Skeletal muscle satellite cell (primary cell): ENCODE measurements around the gene AUTS2.

ENCODE experiments used
- H3K27me3 ChIP-seq: 2 replicates; pipeline ENCODE4 v1.7.0; 2013; ENCODE audit warnings: low read length; ENCODE audit not compliant: control insufficient read depth, insufficient read depth
- H3K36me3 ChIP-seq: 2 replicates; pipeline ENCODE4 v1.7.0; 2013; ENCODE audit warnings: mild to moderate bottlenecking, control low read depth, low read length; ENCODE audit not compliant: insufficient read depth
- H3K4me1 ChIP-seq: 2 replicates; pipeline ENCODE4 v1.7.0; 2013; ENCODE audit warnings: low read length; ENCODE audit not compliant: control insufficient read depth, insufficient read depth
- H3K4me2 ChIP-seq: 2 replicates; pipeline ENCODE4 v1.7.0; 2013; ENCODE audit warnings: mild to moderate bottlenecking, low read length
- H3K4me3 ChIP-seq: 2 replicates; pipeline ENCODE4 v1.7.0; 2013; ENCODE audit warnings: low read length
- H3K9ac ChIP-seq: 2 replicates; pipeline ENCODE4 v1.7.0; 2013; ENCODE audit warnings: mild to moderate bottlenecking, low read depth, low read length, moderate library complexity
- H3K9me3 ChIP-seq: replicated peaks from 2 replicates; pipeline ENCODE4 v1.7.0; 2013; ENCODE audit warnings: mild to moderate bottlenecking, control low read depth, low read length

Gene AUTS2

DNA sequence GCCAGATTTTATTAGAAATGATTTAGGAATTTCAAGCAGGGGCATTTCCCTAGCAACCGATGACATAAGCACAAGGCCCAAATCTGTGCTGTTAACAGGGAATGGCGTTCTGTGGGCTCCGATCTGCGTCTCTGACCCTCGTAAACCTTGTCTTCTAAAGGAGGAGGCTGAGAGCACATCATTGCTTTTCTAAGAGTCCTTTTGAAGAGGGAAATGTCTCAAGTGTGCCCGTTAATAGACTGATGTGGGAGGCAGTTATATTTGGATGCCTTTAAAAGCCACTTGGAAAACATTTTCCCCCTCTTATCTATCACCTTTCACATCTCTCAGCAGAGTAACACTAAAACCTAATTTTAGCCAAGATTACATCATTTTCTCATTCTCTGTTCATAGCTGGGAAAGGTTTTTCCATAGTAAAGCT is 1109.6 kb downstream of the AUTS2 start:
- Histone ChIP-seq H3K4me1 (peaks cover 22% of the 10 kb centered on the region), H3K9ac (no peak overlapping the region), H3K36me3 (peaks cover 1% of the 10 kb centered on the region), H3K9me3 (no peaks in the 10 kb centered on the region), H3K27me3 (no peaks in the 10 kb centered on the region), H3K4me3 (no peak overlapping the region), H3K4me2 (no peak overlapping the region)

DNA sequence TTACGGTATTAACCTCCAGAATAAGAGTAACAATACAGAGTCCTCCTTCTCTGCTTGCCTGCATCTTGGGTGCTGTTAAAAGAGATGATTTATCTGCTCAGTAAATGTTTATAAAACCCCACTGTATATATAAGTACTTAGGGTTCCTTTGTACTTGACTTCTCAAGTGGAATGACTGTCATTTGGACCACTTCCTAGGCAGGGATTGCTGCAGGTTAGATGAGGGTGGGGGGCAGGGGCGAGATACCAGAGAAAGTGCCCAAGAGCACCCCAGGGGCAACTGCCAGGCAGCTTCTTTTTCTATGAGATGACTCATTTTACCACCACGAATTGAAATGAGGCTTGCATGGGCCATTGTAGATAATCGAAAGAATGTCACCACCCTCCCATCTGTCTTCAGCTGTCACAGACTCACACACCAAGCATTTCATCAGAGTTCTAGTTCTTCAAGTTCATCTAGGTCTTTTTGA is 1111.8 kb downstream of the AUTS2 start:
- Histone ChIP-seq H3K36me3 (no peaks in the 10 kb centered on the region), H3K9ac (no peak overlapping the region)

DNA sequence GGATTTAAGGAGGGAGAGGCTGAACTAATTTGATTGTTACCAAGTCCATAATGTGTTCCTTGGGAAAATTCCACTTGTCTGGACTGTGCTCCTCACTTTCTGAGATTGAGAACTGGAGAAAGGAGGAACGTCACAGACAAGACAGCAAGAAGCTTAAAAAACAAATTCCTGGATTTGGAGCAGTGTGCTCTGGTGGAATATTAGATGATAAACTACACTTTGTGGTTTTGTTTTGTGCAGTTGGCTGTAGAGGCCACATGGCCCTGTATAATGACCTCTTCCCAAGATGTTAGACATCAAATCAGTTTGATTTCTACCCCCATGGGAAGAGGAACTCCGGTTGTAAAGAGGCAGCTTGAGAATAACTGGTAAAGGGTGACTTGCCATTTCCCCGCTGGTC is 1112.4 kb downstream of the AUTS2 start:
- Histone ChIP-seq H3K4me1 (peaks cover 22% of the 10 kb centered on the region), H3K36me3 (no peaks in the 10 kb centered on the region), H3K27me3 (no peaks in the 10 kb centered on the region), H3K4me2 (peak overlapping the region; percentile 72), H3K4me3 (no peak overlapping the region), H3K9ac (no peak overlapping the region), H3K9me3 (peaks cover 5% of the 10 kb centered on the region)

More for the DNA sequence above, 1111.8 kb downstream of the AUTS2 start:
- peaks cover 22% of the 10 kb centered on the region for H3K4me1 ChIP-seq
- H3K27me3 ChIP-seq = no peaks in the 10 kb centered on the region
- H3K4me2 ChIP-seq = peak overlapping the region; percentile 72
- H3K4me3 ChIP-seq = peak overlapping the region; percentile 39
- H3K9me3 ChIP-seq = peaks cover 5% of the 10 kb centered on the region

DNA sequence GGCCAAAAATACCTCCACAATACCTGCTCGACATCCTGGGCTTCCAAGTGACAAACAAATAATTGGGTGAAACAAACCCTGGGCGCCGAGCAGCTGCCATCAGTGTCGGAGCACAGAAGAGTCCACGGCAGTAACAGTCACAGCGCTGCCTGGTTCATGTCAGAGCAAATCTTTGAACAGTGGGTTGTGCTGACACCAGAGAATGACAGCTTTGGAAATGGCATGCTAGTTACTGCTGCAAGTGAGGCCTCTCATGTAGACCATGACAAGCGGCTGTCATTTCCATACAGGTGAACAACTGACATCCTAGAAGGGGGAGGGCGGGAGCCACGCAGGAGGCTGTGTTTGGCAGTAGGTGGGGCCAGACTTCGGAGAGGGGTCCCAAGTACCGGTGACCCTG is 1113.2 kb downstream of the AUTS2 start:
- Histone ChIP-seq H3K27me3 (no peaks in the 10 kb centered on the region), H3K4me2 (no peak overlapping the region), H3K4me3 (no peak overlapping the region), H3K36me3 (no peaks in the 10 kb centered on the region), H3K4me1 (peaks cover 22% of the 10 kb centered on the region), H3K9ac (no peak overlapping the region), H3K9me3 (peaks cover 5% of the 10 kb centered on the region)

DNA sequence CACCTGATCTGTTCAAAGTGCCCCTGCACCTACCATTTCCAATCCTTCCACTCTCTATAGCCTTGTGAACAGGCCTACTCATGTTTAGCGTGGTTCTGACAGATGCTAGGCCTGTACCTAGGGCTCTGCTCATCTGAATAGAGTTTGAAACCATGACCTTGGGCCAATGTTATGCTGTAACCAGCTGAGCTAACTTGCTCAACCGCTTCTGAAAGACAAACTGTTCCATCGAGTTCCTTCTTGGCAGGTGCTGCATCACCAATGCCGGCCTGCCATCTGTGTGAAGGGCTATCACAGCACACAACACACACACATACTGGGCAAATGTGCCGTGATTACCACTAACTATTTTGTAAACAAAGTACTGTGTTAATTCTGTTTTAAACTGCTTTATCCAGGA is 1114.7 kb downstream of the AUTS2 start:
- peaks cover 22% of the 10 kb centered on the region for H3K4me1 ChIP-seq
- H3K36me3 ChIP-seq = no peaks in the 10 kb centered on the region
- no peaks in the 10 kb centered on the region for H3K27me3 ChIP-seq
- H3K4me3 ChIP-seq = no peak overlapping the region
- H3K4me2 ChIP-seq = no peak overlapping the region
- H3K9ac ChIP-seq = no peak overlapping the region
- H3K9me3 ChIP-seq = peaks cover 5% of the 10 kb centered on the region

DNA sequence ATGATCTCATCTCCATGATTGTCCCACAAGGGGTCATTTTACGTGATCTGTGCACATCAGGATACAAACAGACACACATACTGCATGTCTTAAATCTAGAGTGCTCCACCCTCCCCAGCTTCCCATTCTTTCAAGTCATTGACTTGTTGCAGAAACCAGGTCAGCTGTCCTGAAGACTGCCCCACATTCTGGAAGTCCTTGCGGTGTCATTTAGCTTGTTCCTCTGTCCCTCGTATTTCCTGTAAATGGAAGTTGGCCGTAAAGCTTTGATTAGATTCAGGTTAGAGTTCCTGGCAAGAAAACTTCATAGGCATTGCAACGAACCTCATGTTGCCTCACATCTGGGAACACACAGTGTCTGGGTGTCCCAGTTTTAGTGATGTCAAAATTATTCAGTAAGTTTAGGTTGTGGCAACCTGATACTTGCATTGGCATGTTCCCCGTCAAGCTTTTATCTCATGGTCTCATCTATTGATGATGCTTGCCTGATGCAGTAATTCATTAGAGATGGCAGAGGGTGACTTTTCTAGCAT is 1116.3 kb downstream of the AUTS2 start:
- no peak overlapping the region for H3K4me2 ChIP-seq
- H3K4me1 ChIP-seq = peaks cover 20% of the 10 kb centered on the region
- no peaks in the 10 kb centered on the region for H3K36me3 ChIP-seq
- no peak overlapping the region for H3K4me3 ChIP-seq
- no peak overlapping the region for H3K9ac ChIP-seq
- peaks cover 5% of the 10 kb centered on the region for H3K9me3 ChIP-seq
- H3K27me3 ChIP-seq = no peaks in the 10 kb centered on the region

DNA sequence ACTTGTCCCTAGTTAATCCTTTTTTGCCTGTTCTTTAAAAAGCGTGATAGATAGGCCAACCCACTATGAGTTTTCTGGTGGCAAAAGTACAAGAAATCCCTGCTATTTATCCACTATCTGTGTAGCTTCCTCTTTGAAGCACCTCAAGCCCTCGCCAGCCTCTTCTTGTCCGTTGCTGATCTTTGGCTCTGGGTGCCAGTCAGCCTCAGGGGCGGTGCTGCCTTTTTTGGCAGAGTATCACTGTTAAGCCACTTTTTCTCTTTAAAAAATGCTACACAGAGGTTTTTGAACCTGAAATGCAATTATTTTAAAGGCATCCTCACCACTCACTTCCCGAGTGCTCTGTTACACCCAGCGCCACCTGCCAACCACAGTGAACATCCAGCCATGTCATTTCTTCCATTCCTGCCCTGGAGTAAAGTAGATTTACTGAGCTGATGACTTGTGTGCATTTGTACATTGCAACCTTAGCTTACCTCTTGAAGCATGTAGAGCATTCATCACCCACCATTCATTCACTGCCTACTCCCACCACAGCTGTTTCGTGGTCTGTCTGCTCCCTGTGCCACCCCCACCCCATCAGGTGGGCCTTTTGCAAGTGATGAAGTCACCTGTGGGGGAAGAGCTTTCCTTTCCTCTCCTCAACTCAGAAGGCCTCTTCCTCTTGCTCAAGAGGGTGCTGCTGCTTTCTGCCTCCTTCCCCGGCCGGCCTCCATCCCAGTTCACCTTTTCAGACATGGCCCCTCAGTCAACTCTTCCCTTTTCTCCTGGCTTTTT is 1119.5 kb downstream of the AUTS2 start:
- H3K9ac ChIP-seq = no peak overlapping the region
- H3K9me3 ChIP-seq = peaks cover 5% of the 10 kb centered on the region
- no peak overlapping the region for H3K4me2 ChIP-seq
- H3K36me3 ChIP-seq = no peaks in the 10 kb centered on the region
- no peaks in the 10 kb centered on the region for H3K27me3 ChIP-seq
- H3K4me3 ChIP-seq = no peak overlapping the region
- no peaks in the 10 kb centered on the region for H3K4me1 ChIP-seq

DNA sequence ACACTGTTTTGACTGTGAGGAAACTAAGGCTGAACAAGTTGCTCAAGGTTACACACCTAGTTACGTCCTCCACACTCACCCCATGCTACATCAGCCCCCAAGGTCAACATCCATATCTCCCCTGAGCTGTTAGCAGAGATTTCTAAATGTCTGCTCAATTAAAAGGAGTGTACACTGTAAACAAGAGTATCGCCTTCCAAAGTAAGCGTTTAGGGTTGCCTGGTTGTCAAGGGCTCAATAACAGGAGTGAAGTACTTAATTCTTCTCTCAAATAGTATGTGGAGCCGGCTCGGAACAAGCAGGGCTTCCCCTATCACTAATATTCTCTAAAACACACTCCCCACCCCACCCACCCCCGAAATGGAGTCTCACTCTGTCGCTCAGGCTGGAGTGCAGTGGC is 1120.8 kb downstream of the AUTS2 start:
- Histone ChIP-seq H3K36me3 (no peaks in the 10 kb centered on the region), H3K4me1 (no peaks in the 10 kb centered on the region), H3K27me3 (no peaks in the 10 kb centered on the region), H3K4me2 (no peak overlapping the region), H3K9me3 (peaks cover 5% of the 10 kb centered on the region), H3K4me3 (no peak overlapping the region), H3K9ac (no peak overlapping the region)

DNA sequence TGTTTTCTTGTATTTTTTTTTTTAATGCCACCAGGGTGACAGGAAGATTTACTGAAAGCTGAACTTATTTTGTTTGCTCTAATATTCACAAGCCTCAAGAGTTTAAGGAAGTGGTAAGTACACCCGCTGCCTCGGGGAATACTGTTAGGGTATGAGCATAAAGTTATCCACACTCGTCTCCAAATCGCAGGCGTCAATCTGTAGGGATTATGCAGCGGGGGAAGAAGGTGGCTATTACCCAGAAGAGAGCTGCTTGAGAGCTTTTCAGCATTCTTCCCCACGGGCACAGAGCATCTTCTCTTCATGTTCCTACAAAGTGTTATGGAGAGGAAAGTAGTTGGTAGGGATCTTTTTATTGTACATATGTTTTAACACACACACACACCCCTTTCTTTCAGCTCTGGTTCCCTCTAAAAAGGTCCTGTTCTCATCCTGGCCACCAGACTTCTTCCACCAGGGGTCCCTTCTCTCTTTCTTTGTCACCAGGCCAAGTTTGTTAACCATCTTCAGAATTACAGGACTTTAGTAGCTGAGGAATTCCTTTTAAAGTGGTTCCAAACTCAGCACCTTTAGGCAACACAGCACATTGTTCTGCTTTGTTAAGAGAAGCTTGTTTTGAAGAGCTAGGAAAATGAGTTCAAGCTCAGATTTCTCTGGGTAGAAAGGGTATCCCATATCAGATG is 1122.1 kb downstream of the AUTS2 start:
- no peak overlapping the region for H3K4me3 ChIP-seq
- H3K9ac ChIP-seq = no peak overlapping the region
- no peaks in the 10 kb centered on the region for H3K9me3 ChIP-seq
- H3K36me3 ChIP-seq = no peaks in the 10 kb centered on the region
- no peak overlapping the region for H3K4me2 ChIP-seq
- H3K4me1 ChIP-seq = no peaks in the 10 kb centered on the region
- no peaks in the 10 kb centered on the region for H3K27me3 ChIP-seq

DNA sequence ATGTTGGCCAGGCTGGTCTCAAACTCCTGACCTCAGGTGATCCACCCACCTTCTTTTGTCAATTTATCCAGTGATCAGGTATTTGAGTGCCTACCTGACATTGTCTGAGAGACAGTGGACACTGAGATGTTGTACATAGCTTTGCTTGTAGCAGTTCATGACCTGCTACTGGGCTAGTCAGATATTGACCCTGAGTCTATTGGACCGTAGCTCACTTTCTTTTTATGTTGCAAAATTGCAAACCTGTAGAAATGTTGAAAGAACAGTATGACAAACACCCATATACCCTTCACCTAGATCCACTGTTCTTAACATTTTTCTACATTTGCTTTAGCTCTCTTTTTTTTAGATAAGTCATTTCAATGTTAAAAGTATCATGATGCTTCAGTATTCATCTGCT is 1123.2 kb downstream of the AUTS2 start:
- H3K4me3 ChIP-seq = no peak overlapping the region
- no peak overlapping the region for H3K9ac ChIP-seq
- H3K9me3 ChIP-seq = no peaks in the 10 kb centered on the region
- no peak overlapping the region for H3K4me2 ChIP-seq
- H3K4me1 ChIP-seq = no peaks in the 10 kb centered on the region
- no peaks in the 10 kb centered on the region for H3K27me3 ChIP-seq
- no peaks in the 10 kb centered on the region for H3K36me3 ChIP-seq

DNA sequence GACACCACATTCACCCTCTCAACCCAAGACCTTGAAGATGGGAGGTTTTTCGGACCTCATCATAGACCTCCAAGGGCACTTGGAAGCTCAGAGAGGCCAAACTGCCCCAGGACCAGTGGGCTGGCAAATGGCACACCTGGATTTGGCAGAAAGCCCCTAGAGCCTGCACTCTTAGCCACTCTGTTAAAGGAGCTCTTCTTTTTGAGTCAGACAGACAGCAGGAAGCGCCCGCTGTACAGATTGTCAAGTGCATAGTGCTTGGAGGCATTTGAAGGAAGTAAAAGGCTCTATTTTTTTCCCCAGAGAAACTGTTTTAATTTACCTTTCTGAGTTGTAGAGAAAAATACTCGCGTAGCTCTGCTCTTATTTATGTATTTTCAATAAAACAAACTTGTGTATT is 1125.1 kb downstream of the AUTS2 start:
- Histone ChIP-seq H3K4me3 (no peak overlapping the region), H3K9ac (no peak overlapping the region), H3K36me3 (no peaks in the 10 kb centered on the region), H3K4me1 (no peaks in the 10 kb centered on the region), H3K27me3 (no peaks in the 10 kb centered on the region), H3K9me3 (no peaks in the 10 kb centered on the region), H3K4me2 (no peak overlapping the region)
